GM12878 (cell line): ENCODE results near the gene BTG1.

Experiments
- CREB1 ChIP-seq: IDR thresholded peaks from 2 replicates; pipeline ENCODE4 v1.6.1; 2012; ENCODE audit warnings: low read depth, mild to moderate bottlenecking, inconsistent platforms
- EGR1 ChIP-seq, 2 experiments: IDR thresholded peaks; 1 replicate in 1 of 2; 2 replicates in 1 of 2; pipeline ENCODE4 v1.6.1; 2011 to 2012; ENCODE audit warnings: low read depth in 2 of 2, low read length in 2 of 2, borderline replicate concordance in 1 of 2, mild to moderate bottlenecking in 1 of 2, moderate library complexity in 1 of 2
- GABPA ChIP-seq: IDR thresholded peaks from 2 replicates; pipeline ENCODE4 v1.6.1; 2014; ENCODE audit warnings: antibody characterized with exemption, low read depth, mild to moderate bottlenecking, inconsistent platforms
- PAX8 ChIP-seq: fragments of 450-650 bp; IDR thresholded peaks from 2 replicates; pipeline ENCODE4 v1.6.1; 2017; ENCODE audit warnings: mild to moderate bottlenecking, moderate library complexity
- POU2F2 ChIP-seq: IDR thresholded peaks from 3 replicates; pipeline ENCODE4 v1.6.1; 2011; ENCODE audit warnings: low read depth, mild to moderate bottlenecking, low read length, borderline replicate concordance
- RAD21 ChIP-seq: IDR thresholded peaks from 2 replicates; pipeline ENCODE4 v1.6.1; 2011; ENCODE audit warnings: mild to moderate bottlenecking, low read depth, low read length, moderate library complexity; ENCODE audit not compliant: insufficient read depth
- RELA ChIP-seq: fragments of 450-650 bp; IDR thresholded peaks from 2 replicates; pipeline ENCODE4 v1.8.0; 2014; ENCODE audit warnings: borderline replicate concordance; ENCODE audit not compliant: partially characterized antibody
- SREBF1 ChIP-seq: IDR thresholded peaks from 2 replicates; pipeline ENCODE4 v1.6.1; 2012; ENCODE audit warnings: mild to moderate bottlenecking, low read length
- SRF ChIP-seq, 2 experiments: IDR thresholded peaks; 2 replicates each; pipeline ENCODE4 v1.6.1; 2011; ENCODE audit warnings: low read depth in 2 of 2, low read length in 2 of 2, mild to moderate bottlenecking in 1 of 2, moderate library complexity in 1 of 2
- STAT3 ChIP-seq: IDR thresholded peaks from 2 replicates; pipeline ENCODE4 v1.6.1; 2011; ENCODE audit warnings: low read depth, low read length, improper control_type of control experiment
- TAF1 ChIP-seq: IDR thresholded peaks from 2 replicates; pipeline ENCODE4 v1.6.1; 2011; ENCODE audit warnings: mild to moderate bottlenecking, low read depth, low read length, borderline replicate concordance
- TCF7 ChIP-seq: IDR thresholded peaks from 2 replicates; pipeline ENCODE4 v1.6.1; 2014; ENCODE audit warnings: antibody characterized with exemption, borderline replicate concordance
- TF ChIP-seq, protein P1 (sequence below), 3 experiments: IDR thresholded peaks in 2 of 3; conservative IDR thresholded peaks in 1 of 3; 2 replicates each; pipeline ENCODE4 v1.5.1; 2011; ENCODE audit warnings: low read depth in 3 of 3, low read length in 3 of 3, mild to moderate bottlenecking in 3 of 3, control low read depth in 2 of 3, moderate library complexity in 2 of 3, inconsistent platforms in 1 of 3, mixed read lengths in 1 of 3; ENCODE audit not compliant: control insufficient read depth in 2 of 3, insufficient read depth in 1 of 3; ENCODE audit errors: extremely low read depth in 1 of 3
- TF ChIP-seq, protein P2 (sequence below): IDR thresholded peaks from 2 replicates; pipeline ENCODE4 v1.6.1; 2011; ENCODE audit warnings: borderline replicate concordance, low read depth, mild to moderate bottlenecking, moderate library complexity, low read length; ENCODE audit not compliant: insufficient read depth, poor library complexity, severe bottlenecking

DNA sequence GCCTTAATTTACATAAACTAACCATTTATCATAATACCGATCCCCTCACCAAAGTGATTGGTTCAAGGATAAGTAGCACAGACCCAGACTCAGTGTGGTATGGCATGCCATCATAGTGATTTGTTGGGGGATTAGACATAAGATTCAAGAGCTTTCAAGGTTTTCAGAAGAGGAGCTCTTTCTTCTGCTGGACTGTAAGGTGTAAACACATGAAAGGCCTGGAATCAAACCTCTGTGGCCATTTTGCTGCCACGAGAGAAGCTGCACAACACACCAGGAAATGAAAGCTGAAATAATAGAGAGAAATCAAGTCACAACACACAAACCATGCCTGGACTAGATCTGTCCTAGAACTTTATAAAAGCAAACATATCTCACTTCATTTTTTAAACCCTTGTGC, 30.8 kb downstream of the BTG1 start:
- TF ChIP-seq CREB1 (no peak), RELA (no peak), TAF1 (no peak), STAT3 (no peak), EGR1 (IDR thresholded peaks at IDR 0.05; ENCODE audit: borderline replicate concordance in 1 of 2, low read depth in 2 of 2, low read length in 2 of 2) (no peak), PAX8 (no peak), TCF7 (no peak), GABPA (no peak), SRF (IDR thresholded peaks at IDR 0.05; ENCODE audit: low read depth in 2 of 2, low read length in 2 of 2) (no peak), RAD21 (no peak), SREBF1 (no peak), POU2F2 (no peak)
- TF ChIP-seq, protein P1, sequence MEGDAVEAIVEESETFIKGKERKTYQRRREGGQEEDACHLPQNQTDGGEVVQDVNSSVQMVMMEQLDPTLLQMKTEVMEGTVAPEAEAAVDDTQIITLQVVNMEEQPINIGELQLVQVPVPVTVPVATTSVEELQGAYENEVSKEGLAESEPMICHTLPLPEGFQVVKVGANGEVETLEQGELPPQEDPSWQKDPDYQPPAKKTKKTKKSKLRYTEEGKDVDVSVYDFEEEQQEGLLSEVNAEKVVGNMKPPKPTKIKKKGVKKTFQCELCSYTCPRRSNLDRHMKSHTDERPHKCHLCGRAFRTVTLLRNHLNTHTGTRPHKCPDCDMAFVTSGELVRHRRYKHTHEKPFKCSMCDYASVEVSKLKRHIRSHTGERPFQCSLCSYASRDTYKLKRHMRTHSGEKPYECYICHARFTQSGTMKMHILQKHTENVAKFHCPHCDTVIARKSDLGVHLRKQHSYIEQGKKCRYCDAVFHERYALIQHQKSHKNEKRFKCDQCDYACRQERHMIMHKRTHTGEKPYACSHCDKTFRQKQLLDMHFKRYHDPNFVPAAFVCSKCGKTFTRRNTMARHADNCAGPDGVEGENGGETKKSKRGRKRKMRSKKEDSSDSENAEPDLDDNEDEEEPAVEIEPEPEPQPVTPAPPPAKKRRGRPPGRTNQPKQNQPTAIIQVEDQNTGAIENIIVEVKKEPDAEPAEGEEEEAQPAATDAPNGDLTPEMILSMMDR (IDR thresholded peaks at IDR 0.05 in 2 of 3, conservative IDR thresholded peaks at IDR 0.05 in 1 of 3; ENCODE audit: control insufficient read depth in 2 of 3, extremely low read depth in 1 of 3, insufficient read depth in 1 of 3, low read depth in 3 of 3, low read length in 3 of 3) = no peak
- TF ChIP-seq, protein P2, sequence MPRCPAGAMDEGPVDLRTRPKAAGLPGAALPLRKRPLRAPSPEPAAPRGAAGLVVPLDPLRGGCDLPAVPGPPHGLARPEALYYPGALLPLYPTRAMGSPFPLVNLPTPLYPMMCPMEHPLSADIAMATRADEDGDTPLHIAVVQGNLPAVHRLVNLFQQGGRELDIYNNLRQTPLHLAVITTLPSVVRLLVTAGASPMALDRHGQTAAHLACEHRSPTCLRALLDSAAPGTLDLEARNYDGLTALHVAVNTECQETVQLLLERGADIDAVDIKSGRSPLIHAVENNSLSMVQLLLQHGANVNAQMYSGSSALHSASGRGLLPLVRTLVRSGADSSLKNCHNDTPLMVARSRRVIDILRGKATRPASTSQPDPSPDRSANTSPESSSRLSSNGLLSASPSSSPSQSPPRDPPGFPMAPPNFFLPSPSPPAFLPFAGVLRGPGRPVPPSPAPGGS = no peak
